ENCODE results near the gene MST1. TPM values are rescaled to one million over a fixed set of nuclear protein-coding genes. Genes with fewer than 3 reads are reported as not detected.

Gene MST1
- total RNA-seq, 4 donors from 2014 or later: 0.10 to 4.8 (median 2.4) TPM

Other genes starting within 250 kb of the MST1 start
- 100 to 1,000 TPM in 3 of 4 donors, 10 to 100 TPM in 1; 95.0 to 177 (median 109) TPM for gene DAG1, start 219.2 kb downstream of the MST1 start, total RNA-seq
- under 1 TPM; 0.10 to 0.24 (median 0.21) TPM for gene BSN, start 135.0 kb downstream of the MST1 start, total RNA-seq
- gene APEH, start 15.1 kb downstream of the MST1 start, total RNA-seq: 100 to 1,000 TPM; 103 to 140 (median 108) TPM
- 100 to 1,000 TPM in 3 of 4 donors, 10 to 100 TPM in 1; 82.8 to 132 (median 128) TPM for gene RNF123, start 83 bp upstream of the MST1 start, total RNA-seq
- under 1 TPM in 3 of 4 donors, not detected in 1; 0.10 to 0.76 (median 0.42) TPM for gene AMIGO3, start 30.2 kb upstream of the MST1 start, total RNA-seq
- gene GMPPB, start 34.5 kb upstream of the MST1 start, total RNA-seq: 10 to 100 TPM; 14.2 to 26.1 (median 17.0) TPM
- 10 to 100 TPM; 13.5 to 22.2 (median 19.5) TPM for gene IP6K1, start 97.1 kb upstream of the MST1 start, total RNA-seq
- gene CDHR4, start 110.4 kb upstream of the MST1 start, total RNA-seq: not detected
- gene INKA1, start 113.8 kb upstream of the MST1 start, total RNA-seq: 10 to 100 TPM in 1 of 4 donors, 1 to 10 TPM in 2, not detected in 1; 1.1 to 10.9 (median 5.2) TPM
- 10 to 100 TPM in 1 of 4 donors, 1 to 10 TPM in 3; 3.5 to 16.1 (median 5.1) TPM for gene UBA7, start 124.5 kb upstream of the MST1 start, total RNA-seq
- 1 to 10 TPM in 3 of 4 donors, under 1 TPM in 1; 0.36 to 4.2 (median 1.1) TPM for gene TRAIP, start 167.1 kb upstream of the MST1 start, total RNA-seq
- not detected for gene CAMKV, start 180.4 kb upstream of the MST1 start, total RNA-seq
- gene MST1R, start 214.4 kb upstream of the MST1 start, total RNA-seq: under 1 TPM in 3 of 4 donors, not detected in 1; 0.40 to 0.81 (median 0.51) TPM
- gene MON1A, start 240.3 kb upstream of the MST1 start, total RNA-seq: 10 to 100 TPM; 13.9 to 41.9 (median 23.9) TPM

Measured in gastrocnemius medialis (tissue), 4 donors.